GM18907 (cell line): ENCODE results near the gene TNFRSF19.

Experiments
- ATAC-seq: cut with Tn5 transposase; IDR thresholded peaks from one replicate; pipeline ENCODE4 v1.9.1; 2021; ENCODE audit warnings: mild to moderate bottlenecking, moderate library complexity; ENCODE audit not compliant: unreplicated experiment

Gene TNFRSF19

DNA sequence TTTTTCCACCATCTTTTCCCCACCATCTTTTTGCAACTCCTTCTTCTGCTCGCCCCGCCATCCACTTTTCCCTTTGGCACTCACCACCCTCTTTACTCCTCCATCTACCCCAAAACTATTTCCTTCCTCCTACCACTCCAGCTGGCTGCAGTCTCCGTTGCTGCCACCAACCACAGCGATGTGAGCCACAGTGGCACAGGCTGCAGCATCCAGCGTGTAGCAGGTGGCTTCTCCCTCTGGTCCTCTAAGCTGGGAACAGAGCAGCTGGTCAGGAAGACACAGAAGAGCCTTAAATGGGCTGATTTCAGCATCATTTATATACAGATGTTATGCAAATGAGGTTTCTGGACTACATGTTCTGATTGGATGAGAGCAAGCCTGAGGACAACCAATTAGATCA lies 144.5 kb downstream of the TNFRSF19 start:
- no peak for ATAC-seq

GRCh38 chr13:23715092-23715761 lies 145.0 kb downstream of the TNFRSF19 start:
- ATAC-seq: no peak

DNA sequence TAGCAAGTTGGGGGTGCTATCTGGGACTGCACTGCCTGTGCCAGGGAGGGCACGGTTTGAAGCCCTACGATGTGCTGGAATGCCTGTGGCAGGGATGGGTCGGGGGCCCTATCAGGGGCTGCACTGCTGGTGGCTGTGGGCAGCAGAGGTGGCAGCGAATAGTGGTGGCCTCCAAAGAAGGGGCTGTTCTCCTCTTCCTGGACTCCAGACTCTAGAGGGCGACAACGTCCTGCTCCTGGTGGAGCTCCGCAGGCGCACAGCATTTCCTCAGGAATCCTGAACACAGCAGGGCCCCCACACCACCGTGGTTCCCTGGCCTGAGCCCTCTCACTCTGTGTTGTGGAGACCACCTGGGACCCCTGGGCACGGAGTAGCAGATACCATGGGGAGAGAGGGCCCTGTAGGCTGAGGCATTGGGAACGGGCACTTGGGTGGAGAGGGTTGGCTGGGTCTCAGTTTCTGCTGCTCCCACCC lies 145.6 kb downstream of the TNFRSF19 start:
- no peak for ATAC-seq

DNA sequence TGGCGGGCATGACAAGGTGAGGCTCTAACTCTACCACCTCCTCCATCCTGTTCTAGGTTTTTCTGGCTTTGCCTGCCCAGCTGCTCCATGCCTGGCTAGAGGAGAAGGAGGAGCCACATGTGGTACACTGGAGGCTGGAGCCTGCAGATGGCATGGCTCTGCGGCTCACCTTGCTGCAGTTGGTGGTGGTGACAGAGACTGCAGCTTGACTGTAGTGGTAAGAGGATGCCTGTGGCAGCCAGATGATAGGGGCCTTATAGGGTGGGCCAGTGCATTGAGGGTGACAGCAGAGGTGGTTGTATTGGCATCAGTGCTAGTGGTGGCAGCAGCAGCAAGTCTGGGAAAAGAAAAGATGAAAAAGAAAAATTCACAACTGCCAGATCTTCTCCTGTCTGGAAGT lies 146.2 kb downstream of the TNFRSF19 start:
- ATAC-seq: no peak

DNA sequence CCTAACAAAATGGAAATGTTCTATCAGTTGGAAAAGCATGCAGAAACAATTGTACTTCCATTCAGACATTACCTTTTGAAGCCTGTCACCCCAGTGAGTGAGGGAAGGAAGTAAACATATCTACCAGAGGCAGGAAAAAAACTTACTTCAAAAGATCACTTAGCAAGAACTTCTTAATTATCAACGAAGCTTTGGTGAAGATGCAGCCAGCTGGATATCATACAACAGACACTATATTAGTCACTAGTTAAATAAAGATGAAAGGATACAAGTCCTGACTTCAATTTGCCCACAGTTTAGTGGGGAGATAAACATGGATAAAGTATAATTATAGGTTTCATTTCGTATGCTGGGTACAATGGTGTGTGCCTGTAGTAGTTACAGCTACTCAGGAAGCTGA lies 148.8 kb downstream of the TNFRSF19 start:
- no peak for ATAC-seq

DNA sequence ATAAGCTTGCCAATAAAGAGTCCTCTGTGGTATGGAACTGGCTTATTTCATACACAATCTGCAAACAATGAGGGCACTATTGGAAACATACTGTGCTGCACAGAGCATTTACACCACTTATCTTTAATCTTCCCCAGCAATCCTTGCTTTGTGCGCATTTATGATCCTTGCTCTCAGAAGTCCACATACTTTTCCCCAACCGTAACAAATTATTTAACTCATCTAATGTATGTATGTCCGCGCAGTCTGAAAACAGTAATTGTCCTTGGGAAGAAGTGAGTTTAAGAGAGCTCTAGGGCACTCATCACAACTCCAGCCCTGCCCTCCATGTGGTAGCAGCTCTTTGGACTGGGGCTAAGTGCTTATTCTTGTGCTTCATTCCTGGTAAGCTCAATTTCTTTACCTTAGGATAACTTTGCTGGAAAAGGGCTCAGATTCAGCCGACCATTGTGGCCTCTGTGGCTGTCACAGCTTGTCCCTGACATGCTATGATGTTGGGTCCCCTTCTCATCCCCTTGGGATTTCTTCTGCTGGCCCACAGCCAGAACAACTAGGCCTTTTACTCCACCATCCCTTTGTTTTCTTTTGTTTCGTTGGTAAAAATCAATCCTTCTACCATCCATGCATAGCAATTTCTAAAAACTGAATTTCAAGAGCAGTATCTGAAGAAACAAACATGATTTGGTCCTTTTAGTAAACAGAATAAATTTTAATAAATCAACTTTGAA lies 152.7 kb downstream of the TNFRSF19 start:
- no peak for ATAC-seq

GRCh38 chr13:23723471-23723870 lies 153.3 kb downstream of the TNFRSF19 start:
- ATAC-seq: no peak

DNA sequence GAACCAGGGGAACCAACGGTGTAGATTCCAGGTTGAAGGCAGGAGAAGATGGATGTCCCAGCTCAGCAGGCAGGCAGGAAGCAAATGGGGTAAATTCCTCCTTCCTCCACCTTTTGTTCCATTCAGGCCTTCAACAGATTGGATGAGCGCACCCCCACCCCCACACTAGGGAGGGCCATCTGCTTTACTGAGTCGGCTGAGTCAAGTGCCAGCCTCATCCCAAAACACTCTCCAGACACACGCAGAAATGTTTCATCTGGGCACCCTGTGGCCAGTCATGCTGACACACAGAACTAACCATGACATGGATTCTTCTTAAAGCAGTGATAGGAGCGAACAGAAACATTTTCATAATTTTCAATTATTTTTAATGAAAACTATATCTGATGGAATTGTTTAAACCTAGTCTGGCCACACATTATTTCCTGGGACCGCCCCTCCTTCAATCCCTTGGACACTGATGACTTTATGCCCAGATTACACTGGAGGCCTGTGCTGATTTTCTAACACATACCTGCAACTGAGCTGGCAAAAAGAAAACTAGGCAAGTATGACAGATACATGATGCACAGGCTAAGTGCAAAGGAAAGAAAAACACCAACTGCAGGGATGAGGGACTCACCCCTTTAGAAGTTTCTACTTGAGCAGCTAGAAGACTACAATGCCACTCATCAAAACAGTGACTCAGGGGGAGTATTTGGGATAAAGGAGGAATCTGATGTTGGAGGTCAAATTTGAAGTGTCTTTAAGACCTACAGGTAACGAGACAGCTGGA lies 154.2 kb downstream of the TNFRSF19 start:
- ATAC-seq: no peak
